IPS-NIHi7 (cell line): Measurements from ENCODE around the gene SPDYE2.
"Not testable (repeated sequence)": the region's sequence is repeated elsewhere in the genome, so short reads cannot be mapped to it uniquely, and the experiment has no call there.

Experiments used
- DNase-seq: peaks from one replicate; pipeline ENCODE4 v3.0.0; 2012; ENCODE audit warnings: mixed read lengths; ENCODE audit errors: extremely low spot score

The SPDYE2 gene, protein sequence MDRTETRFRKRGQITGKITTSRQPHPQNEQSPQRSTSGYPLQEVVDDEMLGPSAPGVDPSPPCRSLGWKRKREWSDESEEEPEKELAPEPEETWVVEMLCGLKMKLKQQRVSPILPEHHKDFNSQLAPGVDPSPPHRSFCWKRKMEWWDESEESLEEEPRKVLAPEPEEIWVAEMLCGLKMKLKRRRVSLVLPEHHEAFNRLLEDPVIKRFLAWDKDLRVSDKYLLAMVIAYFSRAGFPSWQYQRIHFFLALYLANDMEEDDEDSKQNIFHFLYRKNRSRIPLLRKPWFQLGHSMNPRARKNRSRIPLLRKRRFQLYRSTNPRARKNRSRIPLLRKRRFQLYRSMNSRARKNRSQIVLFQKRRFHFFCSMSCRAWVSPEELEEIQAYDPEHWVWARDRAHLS

DNA sequence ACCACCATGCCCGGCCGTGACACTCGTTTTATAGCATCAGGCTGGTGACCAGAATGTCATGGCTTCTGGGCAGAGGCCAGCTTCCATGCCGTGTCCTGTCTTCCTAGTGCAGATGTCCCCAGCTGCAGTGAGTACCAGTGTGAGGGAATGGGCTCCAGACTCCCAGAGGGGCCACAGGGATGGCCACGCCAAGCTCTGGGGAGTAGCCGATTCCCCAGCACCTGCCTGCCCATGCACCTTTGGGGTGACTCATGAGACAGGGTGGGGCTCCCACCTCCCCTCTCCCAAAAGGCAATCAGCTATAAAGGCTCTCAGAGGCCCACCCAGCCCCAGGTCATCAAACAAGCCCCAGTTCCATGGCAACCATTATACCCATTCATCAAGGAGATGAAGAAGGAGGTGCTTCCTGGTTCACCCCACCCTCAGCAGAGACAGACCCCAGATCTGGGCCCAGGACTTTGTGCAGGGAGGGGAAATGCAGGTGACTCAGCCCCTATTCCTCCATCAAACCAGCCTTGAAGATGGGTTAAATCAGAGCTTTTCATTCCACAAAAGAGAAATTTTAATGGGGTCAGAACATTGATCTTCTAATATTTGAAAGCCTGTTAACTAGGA is at the start of gene SPDYE2:
Gene SPDYE2 (plus strand): TSS at position 419 of the 615 bp plus-strand sequence. CDS start 2,030 bp downstream, outside the sequence.
- DNase-seq, result not testable (repeated sequence)

DNA sequence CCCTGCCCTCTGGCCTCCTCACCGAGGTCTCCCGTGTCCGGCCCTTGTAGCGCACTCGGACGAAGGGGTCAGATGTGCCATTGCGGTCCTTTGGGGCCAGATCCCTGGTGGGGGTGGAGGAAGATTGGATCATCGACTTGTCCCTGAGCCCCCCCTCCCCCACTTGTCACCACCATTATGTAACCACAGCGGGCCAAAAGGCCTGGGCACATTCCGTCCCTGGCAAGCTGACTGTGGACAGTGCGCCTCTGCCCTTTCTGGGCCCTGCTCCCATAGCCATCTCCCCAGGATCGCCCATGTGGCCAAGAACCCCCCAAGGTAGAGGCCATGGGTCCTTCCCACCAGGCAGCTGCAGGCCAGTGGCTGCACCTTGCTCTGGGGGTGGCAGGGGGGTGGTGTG is 47.9 kb upstream of the SPDYE2 start:
- DNase-seq, result not testable (repeated sequence)

DNA sequence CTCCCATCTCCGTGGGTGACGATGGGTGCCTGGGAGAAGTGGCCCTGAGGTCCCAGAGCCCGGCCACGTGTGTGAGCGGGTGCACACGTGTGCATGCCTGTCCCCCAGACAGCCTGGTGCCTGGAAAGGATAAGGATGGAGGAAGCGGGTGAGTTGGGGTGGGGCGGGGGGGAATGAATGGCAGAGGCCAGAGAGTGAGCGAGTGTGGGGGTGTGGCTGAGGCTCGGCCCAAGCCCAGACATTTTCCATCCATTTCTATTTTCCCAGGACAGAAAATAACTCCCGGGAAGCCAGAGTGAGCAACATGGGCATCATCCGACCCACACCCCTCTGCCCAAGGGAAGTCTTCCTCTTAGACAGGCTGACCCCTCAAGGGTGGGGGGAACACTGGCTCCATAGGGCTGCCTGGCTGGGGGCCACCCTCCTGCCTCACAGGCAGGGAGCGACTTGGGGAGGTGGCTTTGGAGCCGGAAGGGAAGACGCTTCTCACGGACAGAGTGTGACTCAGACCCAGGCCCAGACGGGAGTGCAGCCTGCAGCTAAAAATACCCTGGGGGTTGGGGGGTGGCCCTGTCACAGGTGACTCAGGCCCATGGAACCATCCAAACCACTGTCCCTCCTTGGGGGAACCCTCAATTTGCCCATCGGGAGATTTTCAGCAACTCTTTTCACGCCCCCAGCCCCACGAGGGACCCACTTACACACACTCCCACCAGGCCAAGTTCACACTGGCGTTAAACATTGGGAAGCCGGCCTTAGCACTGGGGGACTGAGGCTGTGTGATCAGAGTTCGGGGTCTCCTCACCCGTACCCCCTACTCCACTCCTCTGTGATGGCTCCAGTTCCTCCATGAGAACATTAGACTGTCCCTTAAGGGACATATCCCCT is 45.5 kb upstream of the SPDYE2 start:
- DNase-seq, result not testable (repeated sequence)

- not testable (repeated sequence) for DNase-seq
Observed at GRCh38 chr7:102507410-102508088, 43.5 kb upstream of the SPDYE2 start.

GRCh38 chr7:102510575-102510974 is 40.5 kb upstream of the SPDYE2 start:
- not testable (repeated sequence) for DNase-seq

DNA sequence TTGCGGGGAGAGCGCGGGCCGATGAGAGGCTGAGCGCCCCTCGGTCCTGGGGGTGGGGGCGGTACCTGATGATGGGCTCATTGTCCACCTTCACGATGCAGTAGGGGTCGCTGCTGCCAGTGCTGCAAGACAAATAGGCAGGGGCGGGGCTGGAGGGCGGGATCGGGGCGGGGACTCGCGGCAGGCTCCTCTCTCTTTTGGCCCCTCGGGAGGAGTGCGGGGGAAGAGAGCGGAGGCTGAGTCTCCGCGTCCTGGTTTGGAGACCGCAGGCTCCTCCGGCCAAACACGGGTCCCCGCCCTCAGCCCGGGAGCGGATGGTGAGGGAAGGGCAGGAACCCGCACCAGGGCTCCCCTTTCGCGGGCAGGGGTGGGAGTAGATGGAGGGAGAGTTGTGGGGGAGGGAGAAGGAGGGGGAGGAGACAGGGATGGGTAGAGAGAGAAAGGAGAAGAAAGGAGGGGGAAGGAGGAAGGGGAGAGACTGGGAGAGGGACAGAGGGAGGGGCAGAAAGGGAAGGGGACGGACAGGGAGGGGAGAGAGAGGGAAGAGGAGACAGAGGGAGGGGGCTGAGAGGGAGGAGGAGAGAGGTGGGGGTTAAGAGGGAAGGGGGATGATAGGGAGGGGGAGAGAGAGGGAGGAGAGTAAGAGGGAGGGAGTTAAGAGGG is 39.0 kb upstream of the SPDYE2 start:
- DNase-seq, result not testable (repeated sequence)

DNA sequence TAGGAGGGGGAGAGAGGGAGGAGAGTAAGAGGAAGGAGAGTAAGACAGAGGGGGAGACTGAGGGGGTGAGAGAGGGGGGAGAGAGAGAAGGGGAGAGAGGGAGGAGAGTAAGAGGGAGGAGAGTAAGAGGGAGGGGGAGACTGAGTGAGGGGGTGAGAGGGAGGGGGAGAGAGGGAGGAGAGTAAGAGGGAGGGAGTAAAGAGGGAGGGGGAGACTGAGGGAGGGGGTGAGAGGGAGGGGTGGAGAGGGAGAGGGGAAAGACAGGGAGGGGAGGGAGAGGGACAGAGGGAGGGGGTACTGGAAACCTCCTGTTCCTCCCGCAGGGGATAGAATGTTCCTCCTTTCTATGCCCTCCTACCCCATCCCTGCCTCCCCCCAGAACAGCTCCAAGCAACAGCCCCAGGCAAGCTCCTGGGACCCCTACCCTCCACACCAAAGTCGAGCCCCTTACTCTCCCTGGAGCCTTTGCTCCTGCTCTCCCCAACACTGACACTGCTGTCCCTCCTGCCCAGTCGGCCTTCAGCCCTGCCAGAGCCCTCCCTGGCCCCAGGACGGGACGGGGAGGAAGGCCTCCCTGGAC is 38.3 kb upstream of the SPDYE2 start:
- not testable (repeated sequence) for DNase-seq

GRCh38 chr7:102514881-102515721 is 35.9 kb upstream of the SPDYE2 start:
- not testable (repeated sequence) for DNase-seq

- DNase-seq, result not testable (repeated sequence)
Observed at GRCh38 chr7:102515889-102516288, 35.1 kb upstream of the SPDYE2 start.

DNA sequence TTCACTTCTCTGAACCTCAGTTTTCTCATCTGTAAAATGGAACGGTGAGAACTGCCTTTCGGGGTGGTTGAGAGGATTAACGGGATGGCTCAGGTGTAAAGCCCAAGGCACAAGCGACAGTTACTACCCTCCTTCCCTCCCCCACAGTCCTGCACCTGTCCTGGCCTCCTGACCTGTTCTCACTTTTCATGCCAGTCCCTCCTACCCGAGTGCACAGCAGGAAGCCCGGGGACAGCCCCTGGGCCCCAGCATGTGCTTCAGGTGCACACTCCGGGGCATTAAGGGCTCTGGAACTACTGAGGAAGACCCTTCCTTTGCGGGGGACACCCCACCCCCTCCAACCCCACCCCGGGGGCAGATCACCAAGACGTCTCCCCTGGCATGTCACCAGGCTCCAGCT is 34.1 kb upstream of the SPDYE2 start:
- DNase-seq, result not testable (repeated sequence)

- DNase-seq, result not testable (repeated sequence)
Observed at GRCh38 chr7:102517550-102518147, 33.4 kb upstream of the SPDYE2 start, which contains the start of gene RASA4B. Gene RASA4B, minus strand, starts transcription at chr7:102517777. Its CDS starts 67 bp downstream, at chr7:102517710.

DNA sequence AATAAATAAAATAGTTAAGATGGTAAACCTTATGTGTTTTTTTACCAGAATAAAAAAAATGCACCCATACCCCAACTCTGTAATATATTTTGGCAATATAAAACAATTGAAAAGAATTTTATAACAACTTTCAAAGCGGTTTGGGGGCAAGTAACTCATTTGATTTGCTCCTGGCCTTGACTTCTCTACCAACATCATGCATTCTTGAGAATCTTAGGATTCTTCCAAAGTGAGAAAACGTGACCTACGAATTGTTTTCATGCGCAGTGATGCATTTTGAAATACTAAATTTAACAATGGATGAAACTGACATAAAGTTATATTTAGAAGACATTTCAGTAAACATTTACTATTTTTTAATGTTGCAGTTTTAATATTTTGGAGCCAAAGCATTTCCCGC is 30.2 kb upstream of the SPDYE2 start:
- not testable (repeated sequence) for DNase-seq

DNA sequence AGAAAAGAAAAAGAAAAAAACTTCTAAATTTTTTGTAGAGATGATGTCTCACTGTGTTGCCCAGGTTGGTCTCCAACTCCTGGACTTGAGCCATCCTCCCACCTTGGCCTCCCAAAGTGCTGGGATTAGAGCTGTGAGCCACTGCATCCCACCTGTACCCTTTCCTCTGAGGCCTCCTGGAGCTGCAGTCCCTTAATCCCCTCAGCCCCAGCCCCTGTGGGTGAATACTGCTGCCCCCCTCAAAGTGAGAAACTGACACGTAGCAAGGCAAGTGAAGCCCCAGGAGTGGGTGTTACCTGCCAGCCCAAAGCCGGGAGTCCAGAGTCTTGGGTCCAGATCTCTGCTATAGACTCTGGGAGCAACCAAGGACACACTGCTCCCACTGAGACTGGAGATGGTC is 26.2 kb upstream of the SPDYE2 start:
- DNase-seq, result not testable (repeated sequence)

- not testable (repeated sequence) for DNase-seq
Observed at GRCh38 chr7:102527182-102527581, 23.8 kb upstream of the SPDYE2 start.

DNA sequence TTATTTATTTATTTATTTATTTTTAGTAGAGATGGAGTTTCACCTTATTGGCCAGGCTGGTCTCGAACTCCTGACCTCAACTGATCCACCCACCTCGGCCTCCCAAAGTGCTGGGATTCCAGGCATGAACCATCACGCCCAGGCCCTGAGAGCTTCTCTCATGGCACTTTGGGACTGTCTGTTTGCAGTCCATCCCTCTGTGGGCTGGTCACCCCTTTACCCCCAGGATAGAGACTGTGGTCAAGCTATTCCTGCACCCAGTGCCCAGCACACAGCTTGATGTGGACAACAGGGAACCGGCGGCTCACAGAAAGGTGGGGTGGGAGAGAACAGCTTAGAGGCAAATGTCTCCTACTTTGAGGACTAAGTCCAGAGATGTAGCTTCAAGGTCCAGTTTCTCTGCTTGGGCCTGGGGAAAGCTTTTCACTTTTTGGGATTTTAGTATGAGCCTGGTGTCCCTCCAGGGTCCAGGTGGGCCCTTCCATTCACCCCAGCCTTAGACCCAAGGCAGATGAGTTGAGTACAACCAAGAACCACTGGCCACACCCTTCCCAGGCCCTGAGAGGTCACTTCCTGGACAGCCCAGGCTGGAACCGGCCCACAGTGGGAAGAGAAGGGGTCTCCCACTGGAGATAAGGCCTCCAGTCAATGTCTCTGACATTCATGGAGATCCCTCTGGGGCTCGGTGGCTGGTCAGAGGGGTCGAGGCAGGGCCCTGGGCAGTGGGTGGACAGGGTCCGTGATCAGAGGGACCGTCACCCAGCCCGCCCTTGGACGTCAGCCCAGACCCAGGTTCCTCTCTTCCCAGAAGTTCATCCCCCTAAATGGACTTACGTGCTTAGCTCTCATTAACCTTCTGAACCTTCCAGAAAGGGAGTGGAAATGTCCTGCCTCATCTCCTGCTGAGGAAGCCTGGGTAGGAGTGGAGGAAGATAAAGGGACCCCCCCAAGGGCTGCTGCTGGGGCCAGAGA is 22.9 kb upstream of the SPDYE2 start:
- DNase-seq, result not testable (repeated sequence)

DNA sequence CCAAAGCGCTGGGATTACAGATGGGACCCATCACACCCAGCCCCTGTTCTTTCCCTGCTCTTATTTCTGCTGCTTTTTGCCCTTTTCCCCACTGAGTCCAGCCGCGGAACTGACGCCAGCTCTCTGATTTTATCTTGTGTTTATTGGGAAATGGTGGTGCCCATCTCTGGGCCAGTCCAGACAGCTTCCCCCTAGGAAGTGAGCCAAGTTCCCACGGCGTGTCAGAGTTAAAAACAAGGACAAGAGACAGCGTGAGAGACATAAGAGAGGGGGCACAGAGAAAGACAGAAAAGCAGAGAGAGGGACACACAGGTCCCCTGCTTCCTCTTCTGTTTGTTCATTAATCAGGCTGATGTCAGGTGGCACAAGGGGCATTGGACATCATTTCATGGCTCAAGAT is 19.4 kb upstream of the SPDYE2 start:
- not testable (repeated sequence) for DNase-seq

- not testable (repeated sequence) for DNase-seq
Observed at GRCh38 chr7:102532127-102532526, 18.9 kb upstream of the SPDYE2 start.
